T-helper 2 cell (primary cell): Measurements from ENCODE around the gene SLC5A5.

Experiments
- DNase-seq, 5 experiments: peaks; one replicate each; pipeline versions ENCODE4 v3.0.0 to v3.0.0-alpha.2; 2012 to 2022

The SLC5A5 gene

GRCh38 chr19:17926044-17926443 lies 54.3 kb downstream of the SLC5A5 start:
- no peak for DNase-seq

- DNase-seq = peak in 1 of 5 experiments; percentile 25
Measured at GRCh38 chr19:17929056-17929455, 57.3 kb downstream of the SLC5A5 start.

- DNase-seq = no peak
Measured at GRCh38 chr19:17931532-17932191, 59.9 kb downstream of the SLC5A5 start.

DNA sequence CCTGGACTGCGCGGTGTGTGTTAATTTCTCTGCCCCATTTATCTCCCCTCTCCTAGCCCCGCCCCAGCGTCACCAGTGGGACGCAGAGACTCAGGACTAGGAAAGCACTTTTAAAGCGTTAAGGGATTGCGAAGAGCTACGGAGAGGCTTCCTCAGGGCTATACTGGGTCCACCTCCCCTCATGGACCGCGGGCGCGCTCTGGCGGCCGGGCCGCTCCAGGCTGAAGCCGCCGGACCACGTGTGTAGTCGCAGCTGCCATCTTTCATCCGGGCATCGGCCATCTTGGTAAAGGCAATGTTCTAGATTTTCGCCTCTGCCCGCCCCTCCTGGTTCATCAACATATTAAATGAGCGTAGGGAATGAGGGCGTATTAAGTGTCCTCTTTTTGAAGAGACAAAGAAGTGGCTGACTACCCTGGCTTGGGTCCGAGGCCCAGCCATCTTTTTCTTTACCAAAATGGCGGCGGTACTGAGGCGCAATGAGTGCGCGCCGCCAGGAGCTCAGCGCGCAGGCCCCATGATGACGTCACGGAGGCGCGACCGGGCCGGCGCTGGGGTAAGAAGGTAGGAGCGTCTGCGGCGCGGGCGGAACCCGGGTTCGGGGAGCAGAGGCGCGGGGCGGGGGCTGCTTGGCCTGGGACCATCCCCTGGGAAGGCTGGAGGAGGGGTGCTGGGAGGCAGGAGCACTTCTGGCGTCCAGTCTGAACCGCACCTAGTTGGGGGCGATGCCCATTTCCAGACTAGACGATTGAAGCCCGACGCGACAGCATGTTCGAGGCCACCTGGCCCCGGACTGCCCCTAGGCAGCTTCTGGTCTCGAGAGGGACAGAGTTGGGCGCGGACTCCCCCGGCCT lies 61.0 kb downstream of the SLC5A5 start, which contains the start of gene CCDC124:
CCDC124 (plus strand) TSS at position 531 of the 854 bp plus-strand sequence. CDS start 3,406 bp downstream, outside the sequence.
- peak; percentile 81 to 95 (median 87) for DNase-seq

- DNase-seq = no peak
Measured at GRCh38 chr19:17933414-17934129, 61.8 kb downstream of the SLC5A5 start.

DNA sequence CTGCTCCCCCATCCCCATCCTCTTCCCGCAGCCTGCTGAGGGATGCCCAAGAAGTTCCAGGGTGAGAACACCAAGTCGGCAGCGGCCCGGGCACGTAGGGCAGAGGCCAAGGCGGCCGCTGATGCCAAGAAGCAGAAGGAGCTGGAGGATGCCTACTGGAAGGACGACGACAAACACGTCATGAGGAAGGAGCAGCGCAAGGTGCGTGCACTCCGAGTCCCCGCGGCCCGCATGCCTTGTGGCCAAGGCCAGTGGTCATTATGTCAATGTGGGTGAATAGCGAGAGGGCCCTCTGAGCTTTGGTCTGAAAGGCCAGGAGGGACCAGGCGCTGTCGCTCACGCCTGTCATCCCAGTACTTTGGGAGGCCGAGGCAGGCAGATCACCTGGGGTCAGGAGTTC lies 64.6 kb downstream of the SLC5A5 start:
- no peak for DNase-seq

GRCh38 chr19:17937371-17937900 lies 65.7 kb downstream of the SLC5A5 start:
- DNase-seq = no peak

DNA sequence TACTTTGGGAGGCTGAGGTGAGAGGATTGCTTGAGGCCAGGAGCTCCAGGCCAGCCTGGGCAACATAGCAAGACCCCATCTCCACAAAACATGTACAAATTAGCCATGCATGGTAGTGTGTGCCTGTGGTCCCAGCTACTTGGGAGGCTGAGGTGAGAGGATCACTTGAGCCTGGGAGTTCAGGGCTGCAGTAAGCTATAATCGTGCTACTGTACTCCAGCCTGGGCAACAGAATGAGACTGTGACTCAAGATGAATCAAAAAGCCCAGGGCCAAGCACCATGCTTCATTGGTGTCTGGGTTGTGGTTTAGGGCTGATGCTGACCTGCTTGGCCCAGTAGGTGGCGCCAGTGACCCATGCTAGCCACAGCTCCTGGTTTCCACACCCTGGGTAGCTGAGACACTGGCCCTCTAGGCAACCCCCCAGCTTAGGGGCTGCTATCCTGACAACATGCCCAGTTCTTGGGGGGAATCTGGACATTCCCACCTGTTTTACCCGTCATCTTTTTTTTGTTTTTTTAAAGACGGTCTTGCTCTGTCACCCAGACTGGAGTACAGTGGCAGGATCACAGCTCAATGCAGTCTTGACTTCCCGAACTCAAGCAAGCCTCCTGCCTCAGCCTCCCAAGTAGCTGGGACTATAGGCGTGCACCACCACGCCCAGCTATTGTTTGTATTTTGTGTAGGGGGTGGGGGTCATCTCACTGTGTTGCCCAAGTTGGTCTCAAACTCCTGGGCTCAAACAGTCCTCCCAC lies 66.5 kb downstream of the SLC5A5 start:
- peak; percentile 64 to 78 (median 73) for DNase-seq

DNA sequence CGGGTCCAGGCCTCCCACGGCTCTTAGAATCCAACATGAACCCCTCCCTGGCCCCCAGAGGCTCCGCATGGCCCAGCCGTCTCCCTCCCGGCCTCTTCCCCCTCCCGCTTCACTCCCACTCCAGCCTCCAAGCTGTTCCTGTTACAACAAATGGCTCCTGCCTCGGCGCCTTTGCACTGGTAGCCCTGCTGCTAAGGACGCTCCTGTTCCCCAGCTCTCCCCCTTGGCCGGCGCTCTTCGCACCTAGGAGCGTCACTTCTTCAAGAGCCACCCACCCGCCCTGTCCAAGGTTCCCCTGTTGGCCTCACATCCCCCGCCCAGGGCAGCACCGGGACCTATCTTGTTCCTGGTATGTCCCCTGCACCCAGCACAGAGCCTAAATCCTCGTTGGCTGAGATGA lies 70.4 kb downstream of the SLC5A5 start:
- no peak for DNase-seq

GRCh38 chr19:17942582-17943273 lies 71.0 kb downstream of the SLC5A5 start:
- DNase-seq = no peak

GRCh38 chr19:17943274-17944221 lies 71.8 kb downstream of the SLC5A5 start:
- no peak for DNase-seq

DNA sequence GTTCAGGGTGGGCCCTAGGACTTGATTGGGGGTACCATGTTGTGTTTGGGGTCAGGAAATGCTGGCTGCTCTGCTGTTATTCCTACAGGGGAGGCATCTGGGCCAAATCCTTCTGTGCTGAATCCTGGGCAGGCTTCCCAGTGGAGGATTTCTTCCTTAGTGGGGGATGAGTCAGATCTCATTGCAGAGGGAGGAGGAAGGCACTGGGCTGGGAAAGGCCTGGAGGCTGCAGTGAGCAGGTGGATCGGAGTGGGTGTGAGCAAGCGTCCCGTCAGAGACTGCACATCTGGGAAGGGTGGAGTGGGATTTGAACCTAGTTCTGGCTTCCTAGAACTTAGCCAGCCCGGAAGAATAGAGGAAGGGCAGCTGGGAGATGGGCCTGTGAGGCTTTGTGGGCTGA lies 72.6 kb downstream of the SLC5A5 start:
- DNase-seq = no peak
